ENCODE data around the gene TREML2.

The TREML2 gene

DNA sequence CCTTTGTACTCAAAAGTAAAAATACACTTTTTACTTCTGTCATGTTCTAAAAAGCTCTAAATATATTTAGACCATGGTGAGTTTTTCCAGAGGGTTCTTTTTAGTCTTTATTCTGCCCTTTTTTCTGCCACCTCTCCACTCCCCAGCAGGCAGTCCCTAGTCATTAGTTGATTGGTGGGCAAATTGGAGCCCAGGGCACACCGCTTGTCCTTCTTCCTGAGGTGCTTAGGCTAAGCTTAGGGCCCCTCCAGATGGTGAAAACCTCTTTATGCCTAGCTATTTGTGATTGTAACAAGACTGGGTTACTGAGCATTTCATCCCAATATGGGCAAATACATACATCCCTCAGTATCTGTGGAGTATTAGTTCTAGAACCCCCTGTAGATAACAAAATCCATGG is 53.0 kb downstream of the TREML2 start:
- DNase-seq (ENCODE audit: low read depth), result no peak
